ENCODE data around the gene ASAP3. TPM values are rescaled to one million over a fixed set of nuclear protein-coding genes. Genes with fewer than 3 reads are reported as not detected.

The ASAP3 gene
- total and polyA plus RNA-seq, 2 experiments from 2014 or later = 13.9 to 27.3 TPM

GRCh38 chr1:23421343-23421742 lies 62.6 kb downstream of the ASAP3 start:
- peaks cover 21% of the 10 kb centered on the region for H3K4me1 ChIP-seq (ENCODE audit: insufficient read depth)
- no peak overlapping the region for H3K4me2 ChIP-seq (ENCODE audit: unreplicated experiment)
- H3K27me3 ChIP-seq (replicated peaks; ENCODE audit: insufficient read depth) = no peaks in the 10 kb centered on the region
- H3K36me3 ChIP-seq (ENCODE audit: low read depth) = no peaks in the 10 kb centered on the region
- TF ChIP-seq EZH2phosphoT487 (IDR thresholded peaks at IDR 0.05; ENCODE audit: insufficient read depth, low read depth) (no peak), EZH2 (IDR thresholded peaks at IDR 0.05; ENCODE audit: insufficient read depth, poor library complexity, severe bottlenecking) (no peak)
- H3K9me2 ChIP-seq (ENCODE audit: insufficient read depth) = no peaks in the 10 kb centered on the region
- H2AFZ ChIP-seq = no peak overlapping the region
- H3K4me3 ChIP-seq = no peak overlapping the region
- no peak overlapping the region for H3K9ac ChIP-seq
- H3F3A ChIP-seq (ENCODE audit: insufficient read depth) = peaks cover 24% of the 10 kb centered on the region
- 39 to 52% methylated on average over 3 of the region's 3 CpGs for WGBS, 2 experiments (ENCODE audit: low coverage in 1 of 2, low lambda C conversion rate in 2 of 2, missing lambda C conversion rate in 2 of 2)
- in situ Hi-C loops (cut with MboI) = no loop called here
- peak overlapping the region; percentile 88 for H3K27ac ChIP-seq
- H4K20me1 ChIP-seq (ENCODE audit: insufficient read depth) = no peaks in the 10 kb centered on the region
- no peak for DNase-seq
- H3K9me3 ChIP-seq (ENCODE audit: low read depth) = no peaks in the 10 kb centered on the region
- no peaks in the 10 kb centered on the region for H3K79me2 ChIP-seq (ENCODE audit: insufficient read depth)

- Histone ChIP-seq H3K79me2 (ENCODE audit: insufficient read depth) (no peaks in the 10 kb centered on the region), H3K9ac (no peak overlapping the region), H3K4me1 (ENCODE audit: insufficient read depth) (peaks cover 21% of the 10 kb centered on the region), H4K20me1 (ENCODE audit: insufficient read depth) (no peaks in the 10 kb centered on the region), H3K27me3 (replicated peaks; ENCODE audit: insufficient read depth) (no peaks in the 10 kb centered on the region), H3K4me2 (ENCODE audit: unreplicated experiment) (no peak overlapping the region), H3K27ac (no peak overlapping the region), H3K9me2 (ENCODE audit: insufficient read depth) (no peaks in the 10 kb centered on the region), H3F3A (ENCODE audit: insufficient read depth) (peaks cover 24% of the 10 kb centered on the region), H2AFZ (no peak overlapping the region), H3K36me3 (ENCODE audit: low read depth) (no peaks in the 10 kb centered on the region), H3K4me3 (no peak overlapping the region), H3K9me3 (ENCODE audit: low read depth) (no peaks in the 10 kb centered on the region)
- DNase-seq = no peak
- TF ChIP-seq EZH2 (IDR thresholded peaks at IDR 0.05; ENCODE audit: insufficient read depth, poor library complexity, severe bottlenecking) = no peak
- no peak for TF ChIP-seq EZH2phosphoT487 (IDR thresholded peaks at IDR 0.05; ENCODE audit: insufficient read depth, low read depth)
- WGBS, 2 experiments (ENCODE audit: low coverage in 1 of 2, low lambda C conversion rate in 2 of 2, missing lambda C conversion rate in 2 of 2) = 88 to 91% methylated on average over 3 of the region's 3 CpGs
- in situ Hi-C loops (cut with MboI) = no loop called here
These were observed 63.2 kb downstream of the ASAP3 start for GRCh38 chr1:23420778-23421177.

- H4K20me1 ChIP-seq (ENCODE audit: insufficient read depth) = no peaks in the 10 kb centered on the region
- no peaks in the 10 kb centered on the region for H3K9me3 ChIP-seq (ENCODE audit: low read depth)
- H3F3A ChIP-seq (ENCODE audit: insufficient read depth) = peaks cover 24% of the 10 kb centered on the region
- no peak overlapping the region for H3K9ac ChIP-seq
- no peak for TF ChIP-seq EZH2phosphoT487 (IDR thresholded peaks at IDR 0.05; ENCODE audit: insufficient read depth, low read depth)
- H2AFZ ChIP-seq = no peak overlapping the region
- H3K36me3 ChIP-seq (ENCODE audit: low read depth) = no peaks in the 10 kb centered on the region
- no peaks in the 10 kb centered on the region for H3K79me2 ChIP-seq (ENCODE audit: insufficient read depth)
- no peak overlapping the region for H3K4me3 ChIP-seq
- no peak for DNase-seq
- H3K9me2 ChIP-seq (ENCODE audit: insufficient read depth) = no peaks in the 10 kb centered on the region
- H3K4me2 ChIP-seq (ENCODE audit: unreplicated experiment) = no peak overlapping the region
- H3K27me3 ChIP-seq (replicated peaks; ENCODE audit: insufficient read depth) = no peaks in the 10 kb centered on the region
- WGBS, 2 experiments (ENCODE audit: low coverage in 1 of 2, low lambda C conversion rate in 2 of 2, missing lambda C conversion rate in 2 of 2) = 89 to 94% methylated on average over 6 of the region's 6 CpGs
- in situ Hi-C loops (cut with MboI) = no loop called here
- no peak overlapping the region for H3K27ac ChIP-seq
- H3K4me1 ChIP-seq (ENCODE audit: insufficient read depth) = peaks cover 21% of the 10 kb centered on the region
These were observed 64.8 kb downstream of the ASAP3 start for GRCh38 chr1:23419180-23419579.

GRCh38 chr1:23417570-23417969 lies 66.4 kb downstream of the ASAP3 start:
- H3K27ac ChIP-seq = no peak overlapping the region
- peak; percentile 31 for DNase-seq
- 44 to 51% methylated on average over 3 of the region's 3 CpGs for WGBS, 2 experiments (ENCODE audit: low coverage in 1 of 2, low lambda C conversion rate in 2 of 2, missing lambda C conversion rate in 2 of 2)

GRCh38 chr1:23416964-23417363 lies 67.0 kb downstream of the ASAP3 start:
- H3K9ac ChIP-seq = no peak overlapping the region
- H3K4me2 ChIP-seq (ENCODE audit: unreplicated experiment) = no peak overlapping the region
- 75 to 82% methylated on average over 4 of the region's 4 CpGs for WGBS, 2 experiments (ENCODE audit: low coverage in 1 of 2, low lambda C conversion rate in 2 of 2, missing lambda C conversion rate in 2 of 2)
- TF ChIP-seq EZH2 (IDR thresholded peaks at IDR 0.05; ENCODE audit: insufficient read depth, poor library complexity, severe bottlenecking) = no peak
- TF ChIP-seq EZH2phosphoT487 (IDR thresholded peaks at IDR 0.05; ENCODE audit: insufficient read depth, low read depth) = no peak
- H3K4me3 ChIP-seq = no peak overlapping the region
- no peaks in the 10 kb centered on the region for H3K36me3 ChIP-seq (ENCODE audit: low read depth)
- DNase-seq = no peak
- H3K27ac ChIP-seq = no peak overlapping the region
- peaks cover 18% of the 10 kb centered on the region for H3F3A ChIP-seq (ENCODE audit: insufficient read depth)
- H4K20me1 ChIP-seq (ENCODE audit: insufficient read depth) = no peaks in the 10 kb centered on the region
- H3K9me3 ChIP-seq (ENCODE audit: low read depth) = no peaks in the 10 kb centered on the region
- no peaks in the 10 kb centered on the region for H3K9me2 ChIP-seq (ENCODE audit: insufficient read depth)
- H2AFZ ChIP-seq = no peak overlapping the region
- no peaks in the 10 kb centered on the region for H3K79me2 ChIP-seq (ENCODE audit: insufficient read depth)
- in situ Hi-C loops (cut with MboI) = no loop called here
- H3K4me1 ChIP-seq (ENCODE audit: insufficient read depth) = peaks cover 11% of the 10 kb centered on the region
- H3K27me3 ChIP-seq (replicated peaks; ENCODE audit: insufficient read depth) = no peaks in the 10 kb centered on the region

More at GRCh38 chr1:23417570-23417969, 66.4 kb downstream of the ASAP3 start:
- TF ChIP-seq EZH2 (IDR thresholded peaks at IDR 0.05; ENCODE audit: insufficient read depth, poor library complexity, severe bottlenecking) (no peak), EZH2phosphoT487 (IDR thresholded peaks at IDR 0.05; ENCODE audit: insufficient read depth, low read depth) (no peak)
- no peaks in the 10 kb centered on the region for H4K20me1 ChIP-seq (ENCODE audit: insufficient read depth)
- no peak overlapping the region for H3K4me3 ChIP-seq
- H3K27me3 ChIP-seq (replicated peaks; ENCODE audit: insufficient read depth) = no peaks in the 10 kb centered on the region
- no peak overlapping the region for H3K4me2 ChIP-seq (ENCODE audit: unreplicated experiment)
- in situ Hi-C loops (cut with MboI) = no loop called here
- H3K9ac ChIP-seq = no peak overlapping the region
- H3K79me2 ChIP-seq (ENCODE audit: insufficient read depth) = no peaks in the 10 kb centered on the region
- no peaks in the 10 kb centered on the region for H3K9me3 ChIP-seq (ENCODE audit: low read depth)
- no peaks in the 10 kb centered on the region for H3K36me3 ChIP-seq (ENCODE audit: low read depth)
- H3F3A ChIP-seq (ENCODE audit: insufficient read depth) = peaks cover 18% of the 10 kb centered on the region
- no peaks in the 10 kb centered on the region for H3K9me2 ChIP-seq (ENCODE audit: insufficient read depth)
- H2AFZ ChIP-seq = no peak overlapping the region
- peaks cover 14% of the 10 kb centered on the region for H3K4me1 ChIP-seq (ENCODE audit: insufficient read depth)

All from GM23248 (cell line).